Body of pancreas (tissue), 4 donors: ENCODE results near the gene FHL1. TPM values are rescaled to one million over a fixed set of nuclear protein-coding genes. Genes with fewer than 3 reads are reported as not detected.

Source experiments
- ATAC-seq: fragments of 150-250 bp; one replicate; pipeline ENCODE4 v1.9.1; 2016
- DNase-seq, 4 donors: peaks; one replicate each; pipeline ENCODE4 v3.0.0-alpha.2; 2019
- H3K27ac ChIP-seq, 4 donors: fragments of 200-600 bp; sonication (generic); 1 replicate in 3 of 4; 2 replicates in 1 of 4; pipeline versions ENCODE4 v1.5.1 to v1.6.1; 2016 to 2019; ENCODE audit warnings: mild to moderate bottlenecking in 1 of 4, mixed read lengths in 1 of 4, moderate library complexity in 1 of 4
- H3K27me3 ChIP-seq, 2 donors: fragments of 200-600 bp; sonication (generic); one replicate each; pipeline ENCODE4 v1.6.0; 2016; ENCODE audit warnings: mild to moderate bottlenecking in 1 of 2
- H3K36me3 ChIP-seq, 2 donors: fragments of 200-600 bp; sonication (generic); replicated peaks in 1 of 2; 2 replicates each; pipeline ENCODE4 v1.5.1; 2016; ENCODE audit warnings: low read depth in 2 of 2; ENCODE audit not compliant: insufficient read depth in 1 of 2
- H3K4me1 ChIP-seq: fragments of 200-600 bp; sonication (generic); one replicate; pipeline ENCODE4 v1.6.0; 2016
- H3K4me3 ChIP-seq, 2 donors: fragments of 200-600 bp; sonication (generic); 1 replicate in 1 of 2; 2 replicates in 1 of 2; pipeline ENCODE4 v1.5.1; 2016 to 2019
- H3K9me3 ChIP-seq, 3 donors: fragments of 200-600 bp; sonication (generic); 1 replicate in 2 of 3; 2 replicates in 1 of 3; pipeline ENCODE4 v1.5.1; 2016
- CTCF ChIP-seq, 7 experiments: fragments of 450-650 bp in 4 of 7; fragments of 200-600 bp in 3 of 7; sonication (generic) in 3 of 7; IDR thresholded peaks; one replicate each; pipeline ENCODE4 v1.5.1; 2016 to 2019; ENCODE audit warnings: antibody characterized with exemption in 7 of 7
- POLR2A ChIP-seq, 3 donors: fragments of 450-650 bp; IDR thresholded peaks; one replicate each; pipeline ENCODE4 v1.6.1; 2016; ENCODE audit warnings: antibody characterized with exemption in 3 of 3, mild to moderate bottlenecking in 2 of 3
- WGBS, 2 donors: methylation state at CpG; one replicate each; pipeline ENCODE4 v1.1.5; 2017; 5-methylcytosine and 5-hydroxymethylcytosine counted together
- intact Hi-C: fragments of 100-400 bp; cut with DNase I; formaldehyde crosslinking; loops from one replicate; pipeline ENCODE4 v1.15.1; 2023
- total RNA-seq, 2 donors: library from RNA; depleted of rRNA; stranded (reverse); fragments of >200 nt; gene quantifications; one replicate each; pipeline ENCODE4 v1.1.0, GENCODE V29; 2016

Gene FHL1
- total RNA-seq, 2 donors from 2014 or later: 40.2 to 125 TPM

GRCh38 chrX:136156560-136157117 is 9.3 kb downstream of the FHL1 start:
- intact Hi-C loops: no loop called here

GRCh38 chrX:136157187-136157586 is 9.9 kb downstream of the FHL1 start:
- Histone ChIP-seq H3K9me3 (no peaks in the 10 kb centered on the region), H3K4me3 (no peak overlapping the region), H3K4me1 (no peaks in the 10 kb centered on the region), H3K27ac (no peak overlapping the region), H3K27me3 (no peaks in the 10 kb centered on the region), H3K36me3 (no peaks in the 10 kb centered on the region)
- 49 to 61% methylated on average over 3 of the region's 3 CpGs for WGBS, 2 donors
- ATAC-seq: no peak
- TF ChIP-seq CTCF (IDR thresholded peaks at IDR 0.05): no peak
- TF ChIP-seq POLR2A (IDR thresholded peaks at IDR 0.05): no peak
- DNase-seq: no peak
- intact Hi-C loops: no loop called here

More at GRCh38 chrX:136156560-136157117, 9.3 kb downstream of the FHL1 start:
- Histone ChIP-seq H3K36me3 (no peaks in the 10 kb centered on the region), H3K9me3 (no peaks in the 10 kb centered on the region), H3K4me3 (no peak overlapping the region), H3K27ac (no peak overlapping the region), H3K4me1 (no peaks in the 10 kb centered on the region), H3K27me3 (no peaks in the 10 kb centered on the region)
- TF ChIP-seq CTCF (IDR thresholded peaks at IDR 0.05) (no peak), POLR2A (IDR thresholded peaks at IDR 0.05) (no peak)
- no peak for ATAC-seq
- DNase-seq: no peak
- WGBS, 2 donors: 30 to 48% methylated on average over 5 of the region's 5 CpGs

GRCh38 chrX:136158685-136159084 is 11.4 kb downstream of the FHL1 start:
- no peak overlapping the region for H3K27ac ChIP-seq

DNA sequence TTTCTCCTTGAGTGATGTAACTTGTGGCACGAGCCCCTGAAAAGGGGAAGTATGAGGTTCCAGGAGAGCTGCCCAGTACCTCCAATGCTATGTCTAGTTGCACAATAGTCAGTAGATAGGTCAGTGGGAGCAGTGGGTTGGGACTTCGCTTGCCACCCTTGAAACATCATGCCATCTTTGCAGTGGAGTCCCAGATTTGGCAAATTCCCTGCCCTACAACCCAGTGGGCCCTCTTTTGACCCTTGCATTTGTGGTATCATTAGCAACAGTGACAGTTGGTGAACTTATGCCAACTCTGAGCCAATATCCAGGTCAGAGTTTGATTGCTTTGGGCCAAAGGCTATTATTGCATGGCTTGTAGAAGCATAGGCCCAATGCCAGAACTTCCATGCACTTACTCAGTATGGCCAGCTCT is 12.3 kb downstream of the FHL1 start:
- no peak for ATAC-seq
- TF ChIP-seq CTCF (IDR thresholded peaks at IDR 0.05) (no peak), POLR2A (IDR thresholded peaks at IDR 0.05) (no peak)
- Histone ChIP-seq H3K27ac (no peak overlapping the region), H3K4me1 (no peaks in the 10 kb centered on the region), H3K9me3 (no peaks in the 10 kb centered on the region), H3K27me3 (no peaks in the 10 kb centered on the region), H3K4me3 (no peak overlapping the region), H3K36me3 (no peaks in the 10 kb centered on the region)
- intact Hi-C loops: no loop called here
- 57 to 59% methylated on average over 2 of the region's 2 CpGs for WGBS, 2 donors
- DNase-seq: no peak

More at GRCh38 chrX:136158685-136159084, 11.4 kb downstream of the FHL1 start:
- DNase-seq (no peak), ATAC-seq (no peak)
- no peaks in the 10 kb centered on the region for H3K9me3 ChIP-seq
- H3K27me3 ChIP-seq: no peaks in the 10 kb centered on the region
- no peaks in the 10 kb centered on the region for H3K36me3 ChIP-seq
- no peak overlapping the region for H3K4me3 ChIP-seq
- H3K4me1 ChIP-seq: no peaks in the 10 kb centered on the region
- 60 to 67% methylated on average over 4 of the region's 4 CpGs for WGBS, 2 donors
- TF ChIP-seq CTCF (IDR thresholded peaks at IDR 0.05): no peak
- no peak for TF ChIP-seq POLR2A (IDR thresholded peaks at IDR 0.05)
- intact Hi-C loops: no loop called here
